Measurements from ENCODE around the gene ACAT2. TPM values are rescaled to one million over a fixed set of nuclear protein-coding genes. Genes with fewer than 3 reads are reported as not detected.

Gene ACAT2
- total RNA-seq, 1 donor from 2014 or later = 11.3 TPM

DNA sequence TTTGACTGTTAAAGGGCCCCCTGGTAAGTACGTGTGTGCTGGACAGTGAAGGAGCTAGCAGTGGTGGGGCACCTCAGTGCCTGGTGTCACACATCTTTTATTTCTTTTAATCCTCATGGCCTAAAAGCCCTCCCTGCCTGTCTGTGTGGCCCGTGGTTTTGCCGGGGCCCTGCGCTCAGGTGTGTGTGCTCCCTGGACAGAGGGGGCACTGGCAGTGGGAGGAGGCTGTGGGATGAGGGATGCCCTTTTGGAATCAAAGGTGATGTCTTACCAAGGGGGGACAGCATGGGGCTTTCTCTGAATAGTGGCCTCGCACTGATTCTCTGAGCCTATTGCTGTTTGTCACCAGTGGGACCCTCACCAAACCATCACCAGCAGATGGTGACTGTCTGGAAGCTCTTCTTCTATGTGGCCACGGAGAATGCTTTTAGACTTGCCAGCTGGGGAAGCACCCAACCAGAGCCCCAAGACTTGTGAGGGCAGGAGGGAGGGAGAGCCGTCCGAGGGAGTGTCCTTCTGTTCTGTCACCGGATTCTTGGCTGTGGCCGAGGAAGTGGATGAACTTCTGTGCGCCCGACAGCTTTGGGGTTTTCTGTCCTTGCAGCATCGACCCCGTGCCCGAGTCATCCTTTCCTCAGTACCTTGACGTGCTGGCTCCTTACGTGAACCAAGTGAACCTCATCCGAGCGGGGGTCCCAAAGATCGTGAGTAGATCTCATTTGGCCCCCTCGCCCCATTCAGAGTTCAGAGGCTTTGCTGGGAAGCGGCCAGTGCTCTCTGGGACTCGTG, 56.3 kb downstream of the ACAT2 start:
- TF ChIP-seq, protein P1, sequence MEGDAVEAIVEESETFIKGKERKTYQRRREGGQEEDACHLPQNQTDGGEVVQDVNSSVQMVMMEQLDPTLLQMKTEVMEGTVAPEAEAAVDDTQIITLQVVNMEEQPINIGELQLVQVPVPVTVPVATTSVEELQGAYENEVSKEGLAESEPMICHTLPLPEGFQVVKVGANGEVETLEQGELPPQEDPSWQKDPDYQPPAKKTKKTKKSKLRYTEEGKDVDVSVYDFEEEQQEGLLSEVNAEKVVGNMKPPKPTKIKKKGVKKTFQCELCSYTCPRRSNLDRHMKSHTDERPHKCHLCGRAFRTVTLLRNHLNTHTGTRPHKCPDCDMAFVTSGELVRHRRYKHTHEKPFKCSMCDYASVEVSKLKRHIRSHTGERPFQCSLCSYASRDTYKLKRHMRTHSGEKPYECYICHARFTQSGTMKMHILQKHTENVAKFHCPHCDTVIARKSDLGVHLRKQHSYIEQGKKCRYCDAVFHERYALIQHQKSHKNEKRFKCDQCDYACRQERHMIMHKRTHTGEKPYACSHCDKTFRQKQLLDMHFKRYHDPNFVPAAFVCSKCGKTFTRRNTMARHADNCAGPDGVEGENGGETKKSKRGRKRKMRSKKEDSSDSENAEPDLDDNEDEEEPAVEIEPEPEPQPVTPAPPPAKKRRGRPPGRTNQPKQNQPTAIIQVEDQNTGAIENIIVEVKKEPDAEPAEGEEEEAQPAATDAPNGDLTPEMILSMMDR (IDR thresholded peaks at IDR 0.05) = no peak
- TF ChIP-seq POLR2A (IDR thresholded peaks at IDR 0.05) (no peak), POLR2AphosphoS5 (IDR thresholded peaks at IDR 0.05; ENCODE audit: insufficient read depth in 1 of 2, low read depth in 1 of 2) (no peak)
- Histone ChIP-seq H3K27me3 (no peaks in the 10 kb centered on the region), H3K4me3 (no peak overlapping the region), H3K27ac (no peak overlapping the region), H3K4me1 (no peaks in the 10 kb centered on the region), H3K36me3 (no peaks in the 10 kb centered on the region), H3K9me3 (no peaks in the 10 kb centered on the region)
- DNase-seq (ENCODE audit: extremely low spot score in 2 of 2) = no peak
- intact Hi-C loops (cut with DNase I) = no loop called here

DNA sequence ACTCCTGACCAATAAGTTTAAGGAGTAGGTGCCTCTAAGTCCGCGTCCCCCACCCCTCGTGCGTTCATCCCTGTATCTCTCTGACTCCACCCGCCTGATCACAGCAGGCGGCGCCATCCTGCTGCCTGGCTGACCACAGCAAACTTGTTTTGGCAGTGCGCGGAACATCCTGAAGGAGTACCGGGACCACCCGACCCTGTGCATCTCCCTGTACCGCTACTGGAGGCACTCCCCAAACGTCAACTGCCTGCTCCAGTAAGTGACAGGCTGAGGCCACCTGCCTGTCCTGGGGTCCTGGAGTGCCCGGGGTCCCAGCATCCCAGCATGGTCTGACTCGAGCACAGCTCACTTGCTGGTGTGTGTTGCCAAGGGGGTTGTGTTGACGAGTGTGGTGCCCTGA, 57.3 kb downstream of the ACAT2 start:
- no peaks in the 10 kb centered on the region for H3K36me3 ChIP-seq
- no peaks in the 10 kb centered on the region for H3K4me1 ChIP-seq
- intact Hi-C loops (cut with DNase I) = no loop called here
- H3K9me3 ChIP-seq = no peaks in the 10 kb centered on the region
- H3K27me3 ChIP-seq = no peaks in the 10 kb centered on the region
- H3K4me3 ChIP-seq = no peak overlapping the region
- TF ChIP-seq, protein P1 (IDR thresholded peaks at IDR 0.05) = no peak
- no peak for TF ChIP-seq POLR2A (IDR thresholded peaks at IDR 0.05)
- no peak for DNase-seq (ENCODE audit: extremely low spot score in 2 of 2)
- no peak overlapping the region for H3K27ac ChIP-seq

DNA sequence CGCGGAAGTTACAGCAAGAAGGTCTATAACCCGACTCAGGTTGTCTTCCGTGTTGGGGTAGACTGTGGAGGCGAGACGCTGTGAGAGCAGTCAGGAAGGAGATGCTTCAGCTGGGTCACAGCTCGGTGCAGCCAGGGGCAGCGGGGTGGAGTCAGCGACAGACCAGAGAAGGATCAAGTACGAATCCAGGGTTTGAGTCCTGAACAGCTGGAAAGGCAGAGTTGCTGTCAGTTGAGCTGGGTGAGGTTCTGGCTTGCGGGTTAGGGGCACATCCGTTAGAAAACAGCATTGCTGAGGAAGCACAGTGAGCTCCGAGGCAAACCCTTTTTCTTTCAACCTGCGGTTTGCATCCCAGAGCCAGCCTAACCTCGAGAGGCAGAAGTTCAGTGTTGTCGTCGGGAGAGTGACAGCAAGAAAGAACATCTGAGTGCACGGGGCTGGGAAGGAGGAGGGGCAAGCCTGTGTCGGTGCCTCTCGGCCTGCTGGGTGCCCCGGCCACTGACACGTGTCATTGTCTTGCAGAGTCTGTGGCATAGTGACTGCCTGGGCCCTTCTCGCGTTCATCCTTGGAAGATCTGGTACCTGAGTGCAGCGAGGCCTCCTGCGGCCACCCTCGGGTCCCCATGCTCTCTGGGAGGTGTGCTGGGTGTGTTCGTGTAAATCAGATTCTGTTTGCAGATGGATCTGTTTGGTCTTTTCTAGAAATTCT, 58.2 kb downstream of the ACAT2 start:
- Histone ChIP-seq H3K9me3 (no peaks in the 10 kb centered on the region), H3K4me1 (no peaks in the 10 kb centered on the region), H3K27ac (no peak overlapping the region), H3K27me3 (no peaks in the 10 kb centered on the region), H3K4me3 (no peak overlapping the region), H3K36me3 (no peaks in the 10 kb centered on the region)
- DNase-seq (ENCODE audit: extremely low spot score in 2 of 2) = no peak
- intact Hi-C loops (cut with DNase I) = no loop called here
- TF ChIP-seq POLR2AphosphoS5 (IDR thresholded peaks at IDR 0.05; ENCODE audit: insufficient read depth in 1 of 2, low read depth in 1 of 2) (no peak), POLR2A (IDR thresholded peaks at IDR 0.05) (no peak)
- TF ChIP-seq, protein P1 (IDR thresholded peaks at IDR 0.05) = no peak

DNA sequence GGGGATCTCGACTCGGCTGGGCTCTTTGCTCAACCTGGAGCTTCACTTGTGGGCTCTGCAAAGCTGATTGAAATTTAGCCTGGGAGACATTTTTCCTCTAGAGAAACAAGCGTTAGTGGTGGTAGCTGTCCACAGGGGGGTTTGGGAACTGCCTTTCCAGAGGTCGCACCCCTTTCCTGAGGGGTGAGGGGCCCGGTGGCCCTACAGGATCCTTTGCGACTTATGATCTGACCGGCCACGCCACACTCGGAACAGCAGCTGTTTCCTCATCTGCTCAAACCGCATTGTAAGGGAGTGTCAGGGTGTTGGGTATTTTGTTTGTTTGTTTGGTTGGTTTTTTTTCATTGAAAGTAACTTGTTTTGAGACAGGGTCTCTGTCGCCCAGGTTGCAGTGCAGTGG, 59.3 kb downstream of the ACAT2 start:
- Histone ChIP-seq H3K9me3 (no peaks in the 10 kb centered on the region), H3K36me3 (no peaks in the 10 kb centered on the region), H3K4me1 (no peaks in the 10 kb centered on the region), H3K4me3 (no peak overlapping the region), H3K27me3 (no peaks in the 10 kb centered on the region), H3K27ac (no peak overlapping the region)
- intact Hi-C loops (cut with DNase I) = no loop called here
- TF ChIP-seq POLR2A (IDR thresholded peaks at IDR 0.05) (no peak), POLR2AphosphoS5 (IDR thresholded peaks at IDR 0.05; ENCODE audit: insufficient read depth in 1 of 2, low read depth in 1 of 2) (no peak)
- TF ChIP-seq, protein P1 (IDR thresholded peaks at IDR 0.05) = no peak
- DNase-seq (ENCODE audit: extremely low spot score in 2 of 2) = no peak

DNA sequence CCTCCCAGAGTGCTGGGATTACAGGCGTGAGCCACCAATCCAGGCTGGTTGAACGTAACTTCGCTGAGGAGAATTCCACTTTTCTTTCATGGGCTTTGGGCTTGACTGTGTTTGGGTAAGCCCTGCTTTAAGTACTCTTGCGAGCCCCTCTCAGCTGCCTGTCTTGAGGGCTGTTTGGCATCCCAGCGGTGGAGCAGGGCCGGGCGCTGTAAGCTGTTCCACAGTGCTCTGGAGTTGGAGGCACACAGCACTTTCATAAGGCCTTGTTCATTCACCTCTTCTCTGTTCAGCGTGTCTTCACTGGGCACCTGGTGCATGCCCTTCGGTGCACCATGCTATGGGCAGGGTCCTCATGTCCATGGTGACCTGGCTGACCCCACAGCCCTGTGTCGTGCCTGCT, 59.9 kb downstream of the ACAT2 start:
- Histone ChIP-seq H3K4me1 (no peaks in the 10 kb centered on the region), H3K27me3 (no peaks in the 10 kb centered on the region), H3K4me3 (no peak overlapping the region), H3K27ac (no peak overlapping the region), H3K36me3 (no peaks in the 10 kb centered on the region), H3K9me3 (no peaks in the 10 kb centered on the region)
- TF ChIP-seq POLR2AphosphoS5 (IDR thresholded peaks at IDR 0.05; ENCODE audit: insufficient read depth in 1 of 2, low read depth in 1 of 2) (no peak), POLR2A (IDR thresholded peaks at IDR 0.05) (no peak)
- TF ChIP-seq, protein P1 (IDR thresholded peaks at IDR 0.05) = no peak
- intact Hi-C loops (cut with DNase I) = no loop called here
- no peak for DNase-seq (ENCODE audit: extremely low spot score in 2 of 2)

Data from vagina (tissue), 2 donors.